Endothelial cell of umbilical vein (primary cell): ENCODE data around the gene WIPF3. TPM values are rescaled to one million over a fixed set of nuclear protein-coding genes. Genes with fewer than 3 reads are reported as not detected.

Experiments
- BruUV-seq: library from RNA; stranded (reverse); fragments of 400-500 nt; replicated peaks from 2 replicates; lab custom pipeline; 2021; lab: Mats Ljungman, UMichigan
- CTCF ChIA-PET: fragments of 300-600, 350-600 bp; sonication (Branson Sonifier 250); formaldehyde crosslinking; loops from one replicate; lab custom pipeline; 2021; ENCODE audit warnings: antibody characterized with exemption, inconsistent platforms; lab: Charles Lee
- POLR2A ChIA-PET: fragments of 300-600, 350-600 bp; sonication (Branson Sonifier 250); formaldehyde crosslinking; loops from one replicate; lab custom pipeline; 2021; ENCODE audit warnings: antibody characterized with exemption, inconsistent platforms; lab: Charles Lee
- DNase-seq: peaks from one replicate; pipeline ENCODE4 v3.0.0-alpha.2; 2011; ENCODE audit warnings: low read depth, low spot score
- FAIRE-seq: peaks from 2 replicates; lab custom pipeline; 2011; peaks lifted over from hg19 to GRCh38; lab: Jason Lieb, UNC
- H2AFZ ChIP-seq: 2 replicates; pipeline ENCODE4 v1.6.0; 2012; ENCODE audit warnings: low read depth, low read length, control low read depth, inconsistent platforms
- H3K27ac ChIP-seq: 2 replicates; pipeline ENCODE4 v1.5.1; 2011; ENCODE audit warnings: low read depth, mild to moderate bottlenecking, control low read depth, low read length, moderate library complexity; ENCODE audit not compliant: insufficient read depth
- H3K27me3 ChIP-seq, 2 experiments: 2 replicates each; pipeline versions ENCODE4 v1.6.0 to v1.6.1; 2011; ENCODE audit warnings: low read length in 2 of 2, mixed read lengths in 1 of 2; ENCODE audit not compliant: control insufficient read depth in 2 of 2, insufficient read depth in 2 of 2
- H3K36me3 ChIP-seq, 2 experiments: 2 replicates in 1 of 2; 3 replicates in 1 of 2; pipeline ENCODE4 v1.5.1; 2011; ENCODE audit warnings: low read length in 2 of 2, mild to moderate bottlenecking in 1 of 2, moderate library complexity in 1 of 2; ENCODE audit not compliant: control insufficient read depth in 2 of 2, insufficient read depth in 2 of 2; ENCODE audit errors: extremely low read depth in 1 of 2
- H3K4me1 ChIP-seq: 3 replicates; pipeline ENCODE4 v1.5.1; 2011; ENCODE audit warnings: mild to moderate bottlenecking, low read length; ENCODE audit not compliant: control insufficient read depth, insufficient read depth; ENCODE audit errors: extremely low read depth
- H3K4me2 ChIP-seq: 2 replicates; pipeline ENCODE4 v1.6.1; 2011; ENCODE audit warnings: low read length, control low read depth, mixed read lengths; ENCODE audit not compliant: insufficient read depth
- H3K4me3 ChIP-seq, 3 experiments: fragments of 200-600 bp in 1 of 3; sonication (generic), shearing (Covaris generic) in 1 of 3; replicated peaks in 1 of 3; 2 replicates each; pipeline ENCODE4 v1.5.1; 2011 to 2016; ENCODE audit warnings: control low read depth in 3 of 3, low read length in 3 of 3, mild to moderate bottlenecking in 2 of 3, inconsistent platforms in 1 of 3, low read depth in 1 of 3, moderate library complexity in 1 of 3; ENCODE audit not compliant: insufficient read depth in 1 of 3
- H3K79me2 ChIP-seq: 2 replicates; pipeline ENCODE4 v1.6.0; 2012; ENCODE audit warnings: low read length, inconsistent platforms; ENCODE audit not compliant: control insufficient read depth, insufficient read depth
- H3K9ac ChIP-seq: replicated peaks from 2 replicates; pipeline ENCODE3; 2011; ENCODE audit warnings: low read length, control low read depth; ENCODE audit not compliant: insufficient read depth; ENCODE audit errors: extremely low read depth
- H3K9me1 ChIP-seq: replicated peaks from 3 replicates; pipeline ENCODE4 v1.6.0; 2011; ENCODE audit warnings: mild to moderate bottlenecking, low read length; ENCODE audit not compliant: control insufficient read depth, insufficient read depth; ENCODE audit errors: extremely low read depth
- H3K9me3 ChIP-seq: replicated peaks from 2 replicates; pipeline ENCODE4 v1.5.1; 2012; ENCODE audit warnings: low read length, inconsistent platforms; ENCODE audit not compliant: control insufficient read depth, insufficient read depth
- H4K20me1 ChIP-seq: replicated peaks from 2 replicates; pipeline ENCODE3; 2011; ENCODE audit warnings: mild to moderate bottlenecking, low read length; ENCODE audit not compliant: control insufficient read depth, insufficient read depth; ENCODE audit errors: extremely low read depth
- EZH2 ChIP-seq: IDR thresholded peaks from 2 replicates; pipeline ENCODE4 v1.6.1; 2012; ENCODE audit warnings: borderline replicate concordance, low read depth, mild to moderate bottlenecking, moderate library complexity, low read length, inconsistent platforms; ENCODE audit not compliant: severe bottlenecking
- FOS ChIP-seq: IDR thresholded peaks from 2 replicates; pipeline ENCODE4 v1.6.1; 2011; ENCODE audit warnings: mild to moderate bottlenecking, low read length, moderate library complexity, borderline replicate concordance; ENCODE audit not compliant: insufficient read depth
- GATA2 ChIP-seq: IDR thresholded peaks from 2 replicates; pipeline ENCODE4 v1.7.0; 2011; ENCODE audit warnings: low read depth, mild to moderate bottlenecking, moderate library complexity, mixed read lengths, low read length; ENCODE audit not compliant: insufficient read length, insufficient read depth
- JUN ChIP-seq: IDR thresholded peaks from 2 replicates; pipeline ENCODE4 v1.6.1; 2011; ENCODE audit warnings: borderline replicate concordance, low read depth; ENCODE audit not compliant: insufficient read length, insufficient read depth
- MAX ChIP-seq: IDR thresholded peaks from 2 replicates; pipeline ENCODE4 v1.6.1; 2011; ENCODE audit not compliant: insufficient read depth, insufficient read length
- MYC ChIP-seq: IDR thresholded peaks from one replicate; pipeline ENCODE4 v1.6.1; 2011; ENCODE audit warnings: mild to moderate bottlenecking, low read depth, low read length
- POLR2A ChIP-seq: IDR thresholded peaks from 2 replicates; pipeline ENCODE4 v1.6.1; 2012; ENCODE audit warnings: low read depth, mild to moderate bottlenecking, control low read depth, low read length
- POLR2AphosphoS5 ChIP-seq: IDR thresholded peaks from 2 replicates; pipeline ENCODE4 v1.6.1; 2012; ENCODE audit warnings: low read depth, mild to moderate bottlenecking, control low read depth, low read length, moderate library complexity; ENCODE audit not compliant: insufficient read depth
- dilution Hi-C: fragments of 300-500 bp; cut with MboI; formaldehyde crosslinking; loops from one replicate; pipeline ENCODE4 v1.15.0; 2019; ENCODE audit warnings: low sequenced_read_pairs; ENCODE audit not compliant: extremely low pct_ligation_motif_present
- intact Hi-C: fragments of 100-400 bp; cut with micrococcal nuclease; formaldehyde crosslinking; loops from one replicate; pipeline ENCODE4 v1.10.0; 2022
- polyA plus RNA-seq, 4 experiments: library from polyadenylated mRNA; depleted of rRNA in 3 of 4; stranded (reverse) in 3 of 4; unstranded in 1 of 4; fragments of >200 nt; gene quantifications; 2 replicates each; pipeline versions ENCODE4 v1.2.1 to v1.2.3, GENCODE V29; 2011 to 2012; ENCODE audit warnings: missing spikeins in 1 of 4
- total RNA-seq: library from RNA; stranded (reverse); gene quantifications from 2 replicates; pipeline ENCODE4 v1.2.3, GENCODE V29; 2021
- TF ChIP-seq, protein P1 (sequence below), 2 donors: IDR thresholded peaks; 1 replicate in 1 of 2; 2 replicates in 1 of 2; pipeline ENCODE4 v1.5.1; 2011; ENCODE audit warnings: low read length in 2 of 2, mild to moderate bottlenecking in 2 of 2, moderate library complexity in 2 of 2, control low read depth in 1 of 2, inconsistent platforms in 1 of 2, low read depth in 1 of 2; ENCODE audit not compliant: insufficient read depth in 1 of 2; ENCODE audit errors: extremely low read depth in 1 of 2

Gene WIPF3
- total and polyA plus RNA-seq, 2 donors (not counting 3 experiments of a cell fraction or from before 2014, with no cell fraction given): 0.01 to 0.35 TPM

DNA sequence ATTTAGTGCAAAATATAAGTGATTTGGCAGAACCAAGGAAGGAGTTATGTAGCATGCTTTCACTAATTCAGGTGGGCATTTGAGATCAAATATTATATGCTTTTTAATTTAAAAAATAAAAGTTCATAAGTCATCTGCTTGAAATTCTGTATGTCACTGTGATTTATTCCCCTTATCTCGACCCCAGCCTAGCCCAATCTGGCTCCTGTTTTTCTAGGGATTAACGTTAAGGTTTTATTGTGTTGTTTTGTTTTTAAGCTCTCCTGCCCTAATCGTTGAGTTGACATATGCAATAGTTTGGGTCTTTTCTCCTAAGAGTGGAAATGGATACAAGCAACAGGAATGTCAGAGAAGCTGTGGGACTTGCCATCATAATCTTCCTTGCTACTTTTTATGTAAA, 42.6 kb downstream of the WIPF3 start:
- CTCF ChIA-PET: no interaction called here
- dilution Hi-C loops: no loop called here

More for the DNA sequence above, 42.6 kb downstream of the WIPF3 start:
- H3K36me3 ChIP-seq: no peaks in the 10 kb centered on the region
- no peak overlapping the region for H3K27ac ChIP-seq
- H3K4me3 ChIP-seq: no peak overlapping the region
- no peak overlapping the region for H3K9ac ChIP-seq
- intact Hi-C loops: loop anchor here (10.0 kb wide), 1 partner anchor 194 kb away; no protein-coding TSS in a partner anchor
- no peaks in the 10 kb centered on the region for H3K9me1 ChIP-seq
- BruUV-seq: no TSS peak
- no peaks in the 10 kb centered on the region for H3K9me3 ChIP-seq
- H2AFZ ChIP-seq: no peak overlapping the region
- no peak overlapping the region for H3K4me2 ChIP-seq
- no peaks in the 10 kb centered on the region for H4K20me1 ChIP-seq
- FAIRE-seq: no peak
- H3K27me3 ChIP-seq: peaks cover 6 to 18% of the 10 kb centered on the region in 2 experiments
- POLR2A ChIA-PET: no interaction called here
- H3K79me2 ChIP-seq: no peaks in the 10 kb centered on the region
- TF ChIP-seq POLR2A (no peak), FOS (no peak), MYC (no peak), MAX (no peak), POLR2AphosphoS5 (no peak), EZH2 (no peak), JUN (no peak), GATA2 (no peak)
- TF ChIP-seq, protein P1, sequence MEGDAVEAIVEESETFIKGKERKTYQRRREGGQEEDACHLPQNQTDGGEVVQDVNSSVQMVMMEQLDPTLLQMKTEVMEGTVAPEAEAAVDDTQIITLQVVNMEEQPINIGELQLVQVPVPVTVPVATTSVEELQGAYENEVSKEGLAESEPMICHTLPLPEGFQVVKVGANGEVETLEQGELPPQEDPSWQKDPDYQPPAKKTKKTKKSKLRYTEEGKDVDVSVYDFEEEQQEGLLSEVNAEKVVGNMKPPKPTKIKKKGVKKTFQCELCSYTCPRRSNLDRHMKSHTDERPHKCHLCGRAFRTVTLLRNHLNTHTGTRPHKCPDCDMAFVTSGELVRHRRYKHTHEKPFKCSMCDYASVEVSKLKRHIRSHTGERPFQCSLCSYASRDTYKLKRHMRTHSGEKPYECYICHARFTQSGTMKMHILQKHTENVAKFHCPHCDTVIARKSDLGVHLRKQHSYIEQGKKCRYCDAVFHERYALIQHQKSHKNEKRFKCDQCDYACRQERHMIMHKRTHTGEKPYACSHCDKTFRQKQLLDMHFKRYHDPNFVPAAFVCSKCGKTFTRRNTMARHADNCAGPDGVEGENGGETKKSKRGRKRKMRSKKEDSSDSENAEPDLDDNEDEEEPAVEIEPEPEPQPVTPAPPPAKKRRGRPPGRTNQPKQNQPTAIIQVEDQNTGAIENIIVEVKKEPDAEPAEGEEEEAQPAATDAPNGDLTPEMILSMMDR (IDR thresholded peaks at IDR 0.05; ENCODE audit: extremely low read depth in 1 of 2, insufficient read depth in 1 of 2, low read depth in 1 of 2, low read length in 2 of 2): no peak
- no peaks in the 10 kb centered on the region for H3K4me1 ChIP-seq
- no peak for DNase-seq
